ENCODE data around the gene TBX21.

The TBX21 gene

GRCh38 chr17:47712330-47713023 lies 20.6 kb upstream of the TBX21 start:
- in situ Hi-C loops (cut with HindIII; ENCODE audit: low sequenced_read_pairs), result no loop called here

GRCh38 chr17:47713980-47714700 lies 18.9 kb upstream of the TBX21 start:
- in situ Hi-C loops (cut with HindIII; ENCODE audit: low sequenced_read_pairs), result no loop called here

GRCh38 chr17:47714773-47715396 lies 18.2 kb upstream of the TBX21 start:
- in situ Hi-C loops (cut with HindIII; ENCODE audit: low sequenced_read_pairs), result no loop called here

- in situ Hi-C loops (cut with HindIII; ENCODE audit: low sequenced_read_pairs), result no loop called here
Observed at GRCh38 chr17:47715669-47716325, 17.2 kb upstream of the TBX21 start.

GRCh38 chr17:47716375-47716774 lies 16.7 kb upstream of the TBX21 start:
- in situ Hi-C loops (cut with HindIII; ENCODE audit: low sequenced_read_pairs), result no loop called here

GRCh38 chr17:47717261-47717697 lies 15.8 kb upstream of the TBX21 start:
- in situ Hi-C loops (cut with HindIII; ENCODE audit: low sequenced_read_pairs), result no loop called here

GRCh38 chr17:47717979-47718621 lies 14.9 kb upstream of the TBX21 start:
- in situ Hi-C loops (cut with HindIII; ENCODE audit: low sequenced_read_pairs), result no loop called here

GRCh38 chr17:47718634-47719405 lies 14.2 kb upstream of the TBX21 start:
- in situ Hi-C loops (cut with HindIII; ENCODE audit: low sequenced_read_pairs), result no loop called here

- in situ Hi-C loops (cut with HindIII; ENCODE audit: low sequenced_read_pairs), result no loop called here
Observed at GRCh38 chr17:47719411-47720152, 13.5 kb upstream of the TBX21 start.

- in situ Hi-C loops (cut with HindIII; ENCODE audit: low sequenced_read_pairs), result no loop called here
Observed at GRCh38 chr17:47720196-47720595, 12.8 kb upstream of the TBX21 start.

GRCh38 chr17:47720754-47721533 lies 12.1 kb upstream of the TBX21 start:
- in situ Hi-C loops (cut with HindIII; ENCODE audit: low sequenced_read_pairs), result no loop called here

GRCh38 chr17:47721725-47722124 lies 11.3 kb upstream of the TBX21 start:
- in situ Hi-C loops (cut with HindIII; ENCODE audit: low sequenced_read_pairs), result no loop called here

- in situ Hi-C loops (cut with HindIII; ENCODE audit: low sequenced_read_pairs), result no loop called here
Observed at GRCh38 chr17:47724705-47725104, 8.3 kb upstream of the TBX21 start.

- in situ Hi-C loops (cut with HindIII; ENCODE audit: low sequenced_read_pairs), result no loop called here
Observed at GRCh38 chr17:47725446-47726111, 7.5 kb upstream of the TBX21 start.

GRCh38 chr17:47726796-47727703 lies 6.0 kb upstream of the TBX21 start:
- in situ Hi-C loops (cut with HindIII; ENCODE audit: low sequenced_read_pairs), result no loop called here

GRCh38 chr17:47727704-47728036 lies 5.4 kb upstream of the TBX21 start:
- in situ Hi-C loops (cut with HindIII; ENCODE audit: low sequenced_read_pairs), result no loop called here

GRCh38 chr17:47728214-47728877 lies 4.7 kb upstream of the TBX21 start:
- in situ Hi-C loops (cut with HindIII; ENCODE audit: low sequenced_read_pairs), result no loop called here
